22Rv1 (cell line): ENCODE data around the gene NBEAL2.

ENCODE experiments used
- CTCF ChIP-seq: fragments of 450-650 bp; IDR thresholded peaks from 2 replicates; pipeline ENCODE4 v1.5.1; 2017; ENCODE audit warnings: mild to moderate bottlenecking
- ZFX ChIP-seq: fragments of 450-650 bp; IDR thresholded peaks from 2 replicates; pipeline ENCODE4 v1.6.1; 2017; ENCODE audit warnings: antibody characterized with exemption, borderline replicate concordance

DNA sequence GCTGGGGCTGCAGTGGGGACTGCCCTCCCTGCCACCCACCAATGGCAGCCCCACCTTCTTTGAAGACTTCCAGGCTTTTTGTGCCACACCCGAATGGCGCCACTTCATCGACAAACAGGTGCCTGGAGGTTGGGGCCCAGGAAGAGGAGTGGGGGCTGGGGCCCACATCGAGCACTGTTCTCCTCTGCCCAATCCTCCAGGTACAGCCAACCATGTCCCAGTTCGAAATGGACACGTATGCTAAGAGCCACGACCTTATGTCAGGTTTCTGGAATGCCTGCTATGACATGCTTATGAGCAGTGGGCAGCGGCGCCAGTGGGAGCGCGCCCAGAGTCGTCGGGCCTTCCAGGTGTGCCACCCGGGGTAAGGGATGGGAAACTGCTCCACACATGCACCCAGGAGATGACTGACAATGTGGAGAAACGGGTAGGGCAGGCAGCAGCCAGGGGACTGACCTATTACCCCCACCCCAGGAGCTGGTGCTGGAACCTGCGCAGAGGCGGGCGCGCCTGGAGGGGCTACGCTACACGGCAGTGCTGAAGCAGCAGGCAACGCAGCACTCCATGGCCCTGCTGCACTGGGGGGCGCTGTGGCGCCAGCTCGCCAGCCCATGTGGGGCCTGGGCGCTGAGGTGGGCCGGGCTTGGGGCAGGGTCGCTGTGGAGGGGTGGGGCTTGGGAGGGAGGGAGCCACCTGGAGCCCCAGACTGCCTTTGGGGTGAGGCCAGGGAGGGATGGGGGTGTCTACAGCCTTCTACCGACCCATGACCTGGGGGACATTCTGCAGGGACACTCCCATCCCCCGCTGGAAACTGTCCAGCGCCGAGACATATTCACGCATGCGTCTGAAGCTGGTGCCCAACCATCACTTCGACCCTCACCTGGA, 22.9 kb downstream of the NBEAL2 start:
- TF ChIP-seq CTCF (peak; percentile 23; the same call in 1 of the 2 replicates), ZFX (no peak)
